B cell (primary cell): Measurements from ENCODE around the gene ABCC1. TPM values are rescaled to one million over a fixed set of nuclear protein-coding genes. Genes with fewer than 3 reads are reported as not detected.

Experiments used
- ATAC-seq: fragments of 200-7000 bp; cut with Tn5 transposase; one replicate; pipeline ENCODE4 v1.10.0; 2021; ENCODE audit warnings: low read depth, mild to moderate bottlenecking, moderate number of reproducible peaks, moderate library complexity
- CTCF ChIA-PET: fragments of 350-600 bp; sonication (Branson Sonifier 250); formaldehyde crosslinking; loops from one replicate; lab custom pipeline; 2021; ENCODE audit warnings: antibody characterized with exemption, inconsistent platforms; lab: Charles Lee
- POLR2A ChIA-PET: fragments of 350-600 bp; sonication (Branson Sonifier 250); formaldehyde crosslinking; loops from one replicate; lab custom pipeline; 2021; ENCODE audit warnings: antibody characterized with exemption; lab: Charles Lee
- DNase-seq: peaks from one replicate; pipeline ENCODE4 v3.0.0; 2013
- H2AFZ ChIP-seq: 2 replicates; pipeline ENCODE4 v1.6.1; 2012; ENCODE audit warnings: mild to moderate bottlenecking, low read depth, low read length; ENCODE audit not compliant: insufficient read depth, poor library complexity, severe bottlenecking
- H3K27ac ChIP-seq, 2 donors: 1 replicate in 1 of 2; 2 replicates in 1 of 2; pipeline ENCODE4 v1.5.1; 2012 to 2013; ENCODE audit warnings: low read length in 2 of 2, mild to moderate bottlenecking in 2 of 2, moderate library complexity in 1 of 2
- H3K27me3 ChIP-seq, 4 experiments: fragments of 200-600 bp in 1 of 4; sonication (generic) in 1 of 4; replicated peaks in 1 of 4; 1 replicate in 2 of 4; 2 replicates in 2 of 4; pipeline versions ENCODE4 v1.6.1 to v1.7.0; 2013 to 2016; ENCODE audit warnings: low read length in 3 of 4, mild to moderate bottlenecking in 2 of 4, mixed read lengths in 1 of 4, moderate library complexity in 1 of 4; ENCODE audit not compliant: insufficient read depth in 4 of 4, control insufficient read depth in 3 of 4; ENCODE audit errors: control extremely low read depth in 1 of 4
- H3K36me3 ChIP-seq, 2 experiments: replicated peaks in 1 of 2; 1 replicate in 1 of 2; 2 replicates in 1 of 2; pipeline versions ENCODE4 v1.6.1 to v1.7.1; 2013; ENCODE audit warnings: low read length in 1 of 2; ENCODE audit not compliant: insufficient read depth in 2 of 2, control insufficient read depth in 1 of 2; ENCODE audit errors: control extremely low read depth in 1 of 2, extremely low read depth in 1 of 2
- H3K4me1 ChIP-seq, 2 donors: fragments of 200-600 bp in 1 of 2; sonication (generic) in 1 of 2; 1 replicate in 1 of 2; 2 replicates in 1 of 2; pipeline versions ENCODE4 v1.5.1 to v1.6.1; 2013 to 2017; ENCODE audit warnings: low read length in 2 of 2; ENCODE audit not compliant: control insufficient read depth in 2 of 2, insufficient read depth in 2 of 2
- H3K4me2 ChIP-seq: replicated peaks from 2 replicates; pipeline ENCODE3; 2012; ENCODE audit warnings: mild to moderate bottlenecking, low read depth, low read length; ENCODE audit not compliant: poor library complexity, severe bottlenecking
- H3K4me3 ChIP-seq, 5 experiments: fragments of 200-600 bp in 1 of 5; sonication (generic) in 1 of 5; 1 replicate in 3 of 5; 2 replicates in 2 of 5; pipeline versions ENCODE4 v1.5.1 to v1.7.0; 2011 to 2016; ENCODE audit warnings: low read length in 4 of 5, mild to moderate bottlenecking in 4 of 5, low read depth in 2 of 5, control low read depth in 1 of 5, moderate library complexity in 1 of 5; ENCODE audit not compliant: insufficient read depth in 1 of 5; ENCODE audit errors: control extremely low read depth in 1 of 5, extremely low read depth in 1 of 5
- H3K79me2 ChIP-seq: fragments of 200-600 bp; sonication (generic); one replicate; pipeline ENCODE4 v1.6.0; 2016; ENCODE audit warnings: low read length; ENCODE audit not compliant: control insufficient read depth, insufficient read depth
- H3K9ac ChIP-seq: fragments of 200-600 bp; sonication (generic); 2 replicates; pipeline ENCODE4 v1.6.1; 2017; ENCODE audit warnings: mild to moderate bottlenecking, low read length, moderate library complexity
- H3K9me3 ChIP-seq, 3 donors: one replicate each; pipeline versions ENCODE4 v1.6.1 to v1.7.1; 2013; ENCODE audit warnings: low read length in 2 of 3; ENCODE audit not compliant: control insufficient read depth in 2 of 3, insufficient read depth in 1 of 3; ENCODE audit errors: control extremely low read depth in 1 of 3
- H4K20me1 ChIP-seq: 2 replicates; pipeline ENCODE4 v1.6.0; 2012; ENCODE audit warnings: mild to moderate bottlenecking, low read length; ENCODE audit not compliant: insufficient read depth, control insufficient read depth, poor library complexity, severe bottlenecking
- H3K27ac Mint-ChIP-seq: one replicate; pipeline ENCODE4 v1.8.0; 2021; ENCODE audit warnings: mixed read lengths
- H3K27me3 Mint-ChIP-seq: one replicate; pipeline ENCODE4 v1.8.0; 2021; ENCODE audit warnings: mixed read lengths
- H3K4me1 Mint-ChIP-seq: one replicate; pipeline ENCODE4 v1.8.0; 2021; ENCODE audit warnings: mixed read lengths
- H3K4me3 Mint-ChIP-seq: one replicate; pipeline ENCODE4 v1.8.0; 2021; ENCODE audit warnings: mixed read lengths
- H3K9me3 Mint-ChIP-seq: one replicate; pipeline ENCODE4 v1.8.0; 2022; ENCODE audit warnings: mixed read lengths; ENCODE audit not compliant: insufficient read depth
- EZH2 ChIP-seq: IDR thresholded peaks from 2 replicates; pipeline ENCODE4 v1.6.1; 2012; ENCODE audit warnings: borderline replicate concordance, low read depth, mild to moderate bottlenecking, moderate library complexity, low read length; ENCODE audit not compliant: insufficient read depth, poor library complexity, severe bottlenecking
- WGBS: methylation state at CpG from one replicate; pipeline ENCODE4 v1.1.5; 2013; ENCODE audit warnings: missing lambda C conversion rate; ENCODE audit not compliant: insufficient coverage; 5-methylcytosine and 5-hydroxymethylcytosine counted together
- intact Hi-C: fragments of 100-400 bp; cut with micrococcal nuclease; formaldehyde crosslinking; loops from one replicate; pipeline ENCODE4 v1.10.0; 2022
- polyA plus RNA-seq: library from polyadenylated mRNA; depleted of rRNA; stranded (reverse); fragments of >200 nt; gene quantifications from 2 replicates; pipeline ENCODE4 v1.2.3, GENCODE V29; 2012
- total RNA-seq, 2 donors: library from RNA; stranded (reverse); fragments of 120-200 nt in 1 of 2; gene quantifications; 1 replicate in 1 of 2; 2 replicates in 1 of 2; pipeline versions ENCODE4 v1.2.3 to v1.2.4, GENCODE V29; 2013 to 2022
- TF ChIP-seq, protein P1 (sequence below): fragments of 200-600 bp; IDR thresholded peaks from one replicate; pipeline ENCODE4 v1.8.0; 2022; ENCODE audit warnings: antibody characterized with exemption, mild to moderate bottlenecking

Gene ABCC1
- total and polyA plus RNA-seq, 2 donors (not counting 1 experiment from before 2014, with no cell fraction given) = 21.8 to 73.0 TPM

DNA sequence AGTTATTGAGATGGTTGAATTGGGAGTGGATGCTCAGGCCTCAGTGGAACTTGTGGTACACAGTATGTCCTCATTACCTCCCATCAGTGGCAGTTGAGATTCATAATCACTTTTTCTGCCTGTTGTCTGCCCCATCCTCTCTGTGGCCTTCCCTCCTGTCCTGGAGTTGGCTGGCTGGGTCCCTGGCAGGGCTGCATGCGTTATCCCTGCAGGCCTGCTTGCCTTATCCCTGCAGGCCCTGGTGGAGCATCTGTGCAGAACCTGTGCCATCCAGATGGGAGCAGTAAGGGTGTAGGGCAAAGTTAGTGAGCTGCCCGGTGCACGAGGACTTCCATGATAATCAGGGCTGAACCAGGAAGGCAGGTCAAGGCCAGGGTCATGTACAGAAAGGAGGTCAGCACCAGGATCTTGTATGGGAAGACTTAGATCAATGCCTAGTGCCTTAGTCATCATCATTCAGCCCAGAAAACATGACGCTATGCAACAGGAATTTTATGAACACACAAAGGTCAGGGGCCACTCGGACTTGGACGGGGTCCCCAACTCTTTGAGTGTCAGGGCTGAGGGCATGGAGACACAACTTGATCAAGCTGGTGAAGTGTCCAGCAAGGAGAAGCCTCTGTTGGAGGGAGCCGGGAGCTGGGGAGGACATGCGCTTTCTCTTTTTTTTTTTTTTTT, 47.2 kb downstream of the ABCC1 start:
- Histone ChIP-seq H4K20me1 (peaks cover 3% of the 10 kb centered on the region), H2AFZ (no peak overlapping the region), H3K4me3 (no peak overlapping the region), H3K36me3 (peaks cover 2% of the 10 kb centered on the region in 2 experiments), H3K9me3 (no peaks in the 10 kb centered on the region), H3K9ac (no peak overlapping the region), H3K4me2 (no peak overlapping the region), H3K4me1 (peaks cover 9 to 14% of the 10 kb centered on the region in 2 donors), H3K27ac (no peak overlapping the region), H3K27me3 (no peaks in the 10 kb centered on the region), H3K79me2 (peaks cover 68% of the 10 kb centered on the region)
- WGBS = 95% methylated on average over 7 of the region's 8 CpGs
- intact Hi-C loops = no loop called here
- no peak for ATAC-seq
- H3K27ac Mint-ChIP-seq = peak overlapping the region; percentile 63
- H3K9me3 Mint-ChIP-seq = no peaks in the 10 kb centered on the region
- CTCF ChIA-PET = interaction anchor here (1.8 kb wide), 1 partner anchor 27 kb away, joined by 5 read pairs; no protein-coding TSS in a partner anchor
- DNase-seq = no peak
- H3K27me3 Mint-ChIP-seq = no peaks in the 10 kb centered on the region
- H3K4me1 Mint-ChIP-seq = peaks cover 34% of the 10 kb centered on the region
- TF ChIP-seq, protein P1, sequence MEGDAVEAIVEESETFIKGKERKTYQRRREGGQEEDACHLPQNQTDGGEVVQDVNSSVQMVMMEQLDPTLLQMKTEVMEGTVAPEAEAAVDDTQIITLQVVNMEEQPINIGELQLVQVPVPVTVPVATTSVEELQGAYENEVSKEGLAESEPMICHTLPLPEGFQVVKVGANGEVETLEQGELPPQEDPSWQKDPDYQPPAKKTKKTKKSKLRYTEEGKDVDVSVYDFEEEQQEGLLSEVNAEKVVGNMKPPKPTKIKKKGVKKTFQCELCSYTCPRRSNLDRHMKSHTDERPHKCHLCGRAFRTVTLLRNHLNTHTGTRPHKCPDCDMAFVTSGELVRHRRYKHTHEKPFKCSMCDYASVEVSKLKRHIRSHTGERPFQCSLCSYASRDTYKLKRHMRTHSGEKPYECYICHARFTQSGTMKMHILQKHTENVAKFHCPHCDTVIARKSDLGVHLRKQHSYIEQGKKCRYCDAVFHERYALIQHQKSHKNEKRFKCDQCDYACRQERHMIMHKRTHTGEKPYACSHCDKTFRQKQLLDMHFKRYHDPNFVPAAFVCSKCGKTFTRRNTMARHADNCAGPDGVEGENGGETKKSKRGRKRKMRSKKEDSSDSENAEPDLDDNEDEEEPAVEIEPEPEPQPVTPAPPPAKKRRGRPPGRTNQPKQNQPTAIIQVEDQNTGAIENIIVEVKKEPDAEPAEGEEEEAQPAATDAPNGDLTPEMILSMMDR = no peak
- TF ChIP-seq EZH2 = no peak
- POLR2A ChIA-PET = interaction anchor here (0.6 kb wide), 1 partner anchor 146 kb away, joined by 3 read pairs; no protein-coding TSS in a partner anchor
- no peak overlapping the region for H3K4me3 Mint-ChIP-seq

DNA sequence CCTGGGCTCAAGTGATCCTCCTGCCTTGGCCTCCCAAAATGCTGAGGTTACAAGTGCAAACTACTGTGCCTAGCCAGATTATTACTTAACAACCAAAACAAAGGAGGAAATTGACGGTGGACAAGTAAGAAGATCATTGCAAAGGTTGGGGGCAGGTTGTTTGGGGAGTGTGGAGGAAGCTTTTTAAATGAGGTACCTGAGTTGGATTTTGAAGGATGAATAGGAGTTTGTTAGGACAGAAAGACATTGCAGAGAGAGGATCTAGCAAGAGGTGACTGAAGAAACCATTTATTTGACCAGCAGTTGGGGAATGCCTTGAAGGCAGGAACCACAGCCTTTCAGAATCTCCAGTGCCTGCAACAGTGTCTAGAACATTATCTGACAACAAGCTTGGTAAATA, 51.3 kb downstream of the ABCC1 start:
- H3K4me2 ChIP-seq = no peak overlapping the region
- Mint-ChIP-seq H3K27me3 (no peaks in the 10 kb centered on the region), H3K4me3 (no peak overlapping the region), H3K4me1 (peaks cover 26% of the 10 kb centered on the region), H3K9me3 (no peaks in the 10 kb centered on the region), H3K27ac (no peak overlapping the region)
- no peaks in the 10 kb centered on the region for H3K36me3 ChIP-seq
- intact Hi-C loops = no loop called here
- no peak overlapping the region for H2AFZ ChIP-seq
- TF ChIP-seq, protein P1 = no peak
- TF ChIP-seq EZH2 = no peak
- 100% methylated on average over 1 of the region's 1 CpG for WGBS
- DNase-seq (no peak), ATAC-seq (no peak)
- H3K79me2 ChIP-seq = peaks cover 67% of the 10 kb centered on the region
- CTCF ChIA-PET = interaction anchor here (0.7 kb wide), 1 partner anchor 46 kb away, joined by 3 read pairs; no protein-coding TSS in a partner anchor
- no peak overlapping the region for H3K9ac ChIP-seq
- no peaks in the 10 kb centered on the region for H3K27me3 ChIP-seq
- no peak overlapping the region for H3K4me3 ChIP-seq
- H3K27ac ChIP-seq = no peak overlapping the region
- POLR2A ChIA-PET = no interaction called here
- peaks cover 9 to 12% of the 10 kb centered on the region in 2 donors for H3K4me1 ChIP-seq
- H4K20me1 ChIP-seq = peaks cover 3% of the 10 kb centered on the region
- no peaks in the 10 kb centered on the region for H3K9me3 ChIP-seq
